Thyroid gland (tissue), 4 donors: ENCODE data around the gene CTNNA2. TPM values are rescaled to one million over a fixed set of nuclear protein-coding genes. Genes with fewer than 3 reads are reported as not detected.

ENCODE experiments used
- DNase-seq, 2 donors: peaks; one replicate each; pipeline ENCODE4 v3.0.0-alpha.2; 2019
- H3K27ac ChIP-seq, 3 donors: fragments of 200-600 bp; sonication (generic); 1 replicate in 2 of 3; 2 replicates in 1 of 3; pipeline ENCODE4 v1.5.1; 2016 to 2019; ENCODE audit warnings: mild to moderate bottlenecking in 1 of 3, moderate library complexity in 1 of 3
- H3K27me3 ChIP-seq: fragments of 200-600 bp; sonication (generic); one replicate; pipeline ENCODE4 v1.5.1; 2019
- H3K36me3 ChIP-seq, 2 donors: fragments of 200-600 bp; sonication (generic); one replicate each; pipeline ENCODE4 v1.5.1; 2016 to 2019
- H3K4me1 ChIP-seq, 2 donors: fragments of 200-600 bp; sonication (generic); one replicate each; pipeline ENCODE4 v1.5.1; 2017 to 2019
- H3K4me3 ChIP-seq, 3 donors: fragments of 200-600 bp; sonication (generic); replicated peaks in 1 of 3; 1 replicate in 2 of 3; 2 replicates in 1 of 3; pipeline ENCODE4 v1.5.1; 2016; ENCODE audit warnings: mild to moderate bottlenecking in 1 of 3
- H3K9me3 ChIP-seq: fragments of 200-600 bp; sonication (generic); one replicate; pipeline ENCODE4 v1.5.1; 2017
- POLR2A ChIP-seq, 2 donors: fragments of 450-650 bp; IDR thresholded peaks; one replicate each; pipeline ENCODE4 v1.6.1; 2017; ENCODE audit warnings: antibody characterized with exemption in 2 of 2, mild to moderate bottlenecking in 2 of 2, moderate library complexity in 1 of 2
- WGBS, 2 donors: methylation state at CpG; one replicate each; pipeline ENCODE4 v1.1.5; 2017; 5-methylcytosine and 5-hydroxymethylcytosine counted together
- intact Hi-C: fragments of 100-400 bp; cut with DNase I; formaldehyde crosslinking; loops from one replicate; pipeline ENCODE4 v1.15.1; 2023
- total RNA-seq, 4 donors: library from RNA; depleted of rRNA; stranded (reverse); fragments of >200 nt; gene quantifications; one replicate each; pipeline ENCODE4 v1.2.3, GENCODE V29; 2016
- TF ChIP-seq, protein P1 (sequence below), 6 experiments: fragments of 200-600 bp in 3 of 6; fragments of 450-650 bp in 3 of 6; sonication (generic) in 3 of 6; IDR thresholded peaks; one replicate each; pipeline ENCODE4 v1.5.1; 2016 to 2019; ENCODE audit warnings: antibody characterized with exemption in 6 of 6, mild to moderate bottlenecking in 2 of 6, inconsistent platforms in 1 of 6, moderate library complexity in 1 of 6

CTNNA2 gene
- total RNA-seq, 4 donors from 2014 or later: 0.13 to 0.44 (median 0.22) TPM; not detected in 1

DNA sequence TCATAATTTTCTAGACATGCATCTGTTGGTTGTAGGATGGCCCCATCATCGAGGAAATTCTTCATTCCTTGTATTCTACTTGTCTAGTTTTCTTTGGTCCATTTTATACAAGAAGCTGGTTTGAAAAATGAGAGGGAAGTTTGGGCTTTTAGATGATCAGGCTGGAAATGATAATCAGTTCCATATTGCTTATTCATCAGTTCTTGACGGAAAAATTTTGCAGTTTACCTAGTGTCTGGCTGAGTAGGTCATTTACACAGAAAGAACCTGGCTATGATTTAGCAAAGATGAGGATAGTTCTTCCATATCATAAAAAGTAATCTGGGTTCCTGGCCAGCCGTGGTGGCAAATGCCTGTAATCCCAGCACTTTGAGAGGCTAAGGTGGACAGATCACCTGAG lies 416.8 kb downstream of the CTNNA2 start:
- Histone ChIP-seq H3K4me3 (no peak overlapping the region), H3K4me1 (no peaks in the 10 kb centered on the region), H3K27ac (no peak overlapping the region), H3K9me3 (no peaks in the 10 kb centered on the region), H3K27me3 (no peaks in the 10 kb centered on the region), H3K36me3 (no peaks in the 10 kb centered on the region)
- intact Hi-C loops: no loop called here
- WGBS, 2 donors: 77 to 90% methylated on average over 3 of the region's 3 CpGs
- no peak for DNase-seq
- TF ChIP-seq POLR2A (IDR thresholded peaks at IDR 0.05): no peak
- TF ChIP-seq, protein P1, sequence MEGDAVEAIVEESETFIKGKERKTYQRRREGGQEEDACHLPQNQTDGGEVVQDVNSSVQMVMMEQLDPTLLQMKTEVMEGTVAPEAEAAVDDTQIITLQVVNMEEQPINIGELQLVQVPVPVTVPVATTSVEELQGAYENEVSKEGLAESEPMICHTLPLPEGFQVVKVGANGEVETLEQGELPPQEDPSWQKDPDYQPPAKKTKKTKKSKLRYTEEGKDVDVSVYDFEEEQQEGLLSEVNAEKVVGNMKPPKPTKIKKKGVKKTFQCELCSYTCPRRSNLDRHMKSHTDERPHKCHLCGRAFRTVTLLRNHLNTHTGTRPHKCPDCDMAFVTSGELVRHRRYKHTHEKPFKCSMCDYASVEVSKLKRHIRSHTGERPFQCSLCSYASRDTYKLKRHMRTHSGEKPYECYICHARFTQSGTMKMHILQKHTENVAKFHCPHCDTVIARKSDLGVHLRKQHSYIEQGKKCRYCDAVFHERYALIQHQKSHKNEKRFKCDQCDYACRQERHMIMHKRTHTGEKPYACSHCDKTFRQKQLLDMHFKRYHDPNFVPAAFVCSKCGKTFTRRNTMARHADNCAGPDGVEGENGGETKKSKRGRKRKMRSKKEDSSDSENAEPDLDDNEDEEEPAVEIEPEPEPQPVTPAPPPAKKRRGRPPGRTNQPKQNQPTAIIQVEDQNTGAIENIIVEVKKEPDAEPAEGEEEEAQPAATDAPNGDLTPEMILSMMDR (IDR thresholded peaks at IDR 0.05): no peak

GRCh38 chr2:79935046-79935732 lies 422.3 kb downstream of the CTNNA2 start:
- TF ChIP-seq, protein P1 (IDR thresholded peaks at IDR 0.05): no peak
- TF ChIP-seq POLR2A (IDR thresholded peaks at IDR 0.05): no peak
- DNase-seq: no peak
- Histone ChIP-seq H3K4me3 (no peak overlapping the region), H3K4me1 (no peaks in the 10 kb centered on the region), H3K27ac (no peak overlapping the region), H3K27me3 (no peaks in the 10 kb centered on the region), H3K36me3 (no peaks in the 10 kb centered on the region), H3K9me3 (no peaks in the 10 kb centered on the region)
- intact Hi-C loops: no loop called here
- 43 to 58% methylated on average over 5 of the region's 5 CpGs for WGBS, 2 donors

GRCh38 chr2:79935771-79936657 lies 423.2 kb downstream of the CTNNA2 start:
- Histone ChIP-seq H3K27ac (no peak overlapping the region), H3K27me3 (no peaks in the 10 kb centered on the region), H3K4me3 (no peak overlapping the region), H3K36me3 (no peaks in the 10 kb centered on the region), H3K9me3 (no peaks in the 10 kb centered on the region), H3K4me1 (no peaks in the 10 kb centered on the region)
- peak; percentile 29 to 38 for DNase-seq
- WGBS, 2 donors: 4% methylated on average over 9 of the region's 9 CpGs
- intact Hi-C loops: no loop called here
- TF ChIP-seq, protein P1 (IDR thresholded peaks at IDR 0.05): peak in 5 of 6 experiments; percentile 20 to 64 (median 56)
- no peak for TF ChIP-seq POLR2A (IDR thresholded peaks at IDR 0.05)

GRCh38 chr2:79936715-79937114 lies 423.9 kb downstream of the CTNNA2 start:
- TF ChIP-seq POLR2A (IDR thresholded peaks at IDR 0.05): no peak
- TF ChIP-seq, protein P1 (IDR thresholded peaks at IDR 0.05): no peak
- Histone ChIP-seq H3K4me1 (no peaks in the 10 kb centered on the region), H3K27me3 (no peaks in the 10 kb centered on the region), H3K4me3 (no peak overlapping the region), H3K9me3 (no peaks in the 10 kb centered on the region), H3K36me3 (no peaks in the 10 kb centered on the region), H3K27ac (no peak overlapping the region)
- intact Hi-C loops: no loop called here
- no peak for DNase-seq
- WGBS, 2 donors: 94 to 96% methylated on average over 3 of the region's 3 CpGs

- intact Hi-C loops: no loop called here
- no peak for TF ChIP-seq POLR2A (IDR thresholded peaks at IDR 0.05)
- TF ChIP-seq, protein P1 (IDR thresholded peaks at IDR 0.05): no peak
- DNase-seq: no peak
- Histone ChIP-seq H3K4me3 (no peak overlapping the region), H3K27me3 (no peaks in the 10 kb centered on the region), H3K9me3 (no peaks in the 10 kb centered on the region), H3K4me1 (no peaks in the 10 kb centered on the region), H3K36me3 (no peaks in the 10 kb centered on the region), H3K27ac (no peak overlapping the region)
- 76 to 86% methylated on average over 1 of the region's 1 CpG for WGBS, 2 donors
These were observed 425.8 kb downstream of the CTNNA2 start for GRCh38 chr2:79938648-79939047.
